ENCODE measurements around the gene BLOC1S5.

DNA sequence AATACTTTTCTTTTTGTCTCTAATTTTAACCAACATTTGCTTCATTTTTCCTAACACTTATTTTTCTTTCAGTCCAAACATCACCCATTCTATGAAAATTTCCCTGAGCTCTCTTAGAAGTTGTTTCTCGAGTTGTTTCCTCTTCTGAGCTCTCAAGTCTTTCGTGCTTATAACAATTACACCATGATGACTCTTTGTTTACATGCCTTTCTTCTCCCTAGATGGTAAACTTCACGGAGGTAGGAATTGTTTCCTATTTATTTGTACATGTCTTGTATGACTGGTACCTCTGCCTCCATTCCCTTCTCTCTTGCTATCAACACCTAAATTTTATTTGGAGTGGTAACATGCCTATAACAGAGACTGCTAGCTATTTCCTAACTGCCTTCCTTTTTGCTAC, 6.4 kb downstream of the BLOC1S5 start:
- TF ChIP-seq CTCF (IDR thresholded peaks at IDR 0.05) (no peak), FOXM1 (IDR thresholded peaks at IDR 0.05; ENCODE audit: low read depth) (no peak), POLR2AphosphoS5 (IDR thresholded peaks at IDR 0.05; ENCODE audit: low read depth, low read length) (no peak), RAD21 (IDR thresholded peaks at IDR 0.05; ENCODE audit: low read length) (no peak), JUND (IDR thresholded peaks at IDR 0.05) (no peak), ELF1 (IDR thresholded peaks at IDR 0.05) (no peak), TAF1 (IDR thresholded peaks at IDR 0.05; ENCODE audit: borderline replicate concordance, low read depth, low read length) (no peak), SIN3A (IDR thresholded peaks at IDR 0.05; ENCODE audit: borderline replicate concordance, low read depth, low read length) (no peak), RFX5 (IDR thresholded peaks at IDR 0.05; ENCODE audit: low read length) (no peak), RXRA (IDR thresholded peaks at IDR 0.05; ENCODE audit: borderline replicate concordance, low read depth) (no peak), CHD2 (IDR thresholded peaks at IDR 0.05; ENCODE audit: low read length, partially characterized antibody) (no peak), TCF12 (IDR thresholded peaks at IDR 0.05) (no peak)
- TF ChIP-seq, protein P1, sequence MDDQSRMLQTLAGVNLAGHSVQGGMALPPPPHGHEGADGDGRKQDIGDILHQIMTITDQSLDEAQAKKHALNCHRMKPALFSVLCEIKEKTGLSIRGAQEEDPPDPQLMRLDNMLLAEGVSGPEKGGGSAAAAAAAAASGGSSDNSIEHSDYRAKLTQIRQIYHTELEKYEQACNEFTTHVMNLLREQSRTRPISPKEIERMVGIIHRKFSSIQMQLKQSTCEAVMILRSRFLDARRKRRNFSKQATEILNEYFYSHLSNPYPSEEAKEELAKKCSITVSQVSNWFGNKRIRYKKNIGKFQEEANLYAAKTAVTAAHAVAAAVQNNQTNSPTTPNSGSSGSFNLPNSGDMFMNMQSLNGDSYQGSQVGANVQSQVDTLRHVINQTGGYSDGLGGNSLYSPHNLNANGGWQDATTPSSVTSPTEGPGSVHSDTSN (IDR thresholded peaks at IDR 0.05) = no peak
- TF ChIP-seq, protein P2, sequence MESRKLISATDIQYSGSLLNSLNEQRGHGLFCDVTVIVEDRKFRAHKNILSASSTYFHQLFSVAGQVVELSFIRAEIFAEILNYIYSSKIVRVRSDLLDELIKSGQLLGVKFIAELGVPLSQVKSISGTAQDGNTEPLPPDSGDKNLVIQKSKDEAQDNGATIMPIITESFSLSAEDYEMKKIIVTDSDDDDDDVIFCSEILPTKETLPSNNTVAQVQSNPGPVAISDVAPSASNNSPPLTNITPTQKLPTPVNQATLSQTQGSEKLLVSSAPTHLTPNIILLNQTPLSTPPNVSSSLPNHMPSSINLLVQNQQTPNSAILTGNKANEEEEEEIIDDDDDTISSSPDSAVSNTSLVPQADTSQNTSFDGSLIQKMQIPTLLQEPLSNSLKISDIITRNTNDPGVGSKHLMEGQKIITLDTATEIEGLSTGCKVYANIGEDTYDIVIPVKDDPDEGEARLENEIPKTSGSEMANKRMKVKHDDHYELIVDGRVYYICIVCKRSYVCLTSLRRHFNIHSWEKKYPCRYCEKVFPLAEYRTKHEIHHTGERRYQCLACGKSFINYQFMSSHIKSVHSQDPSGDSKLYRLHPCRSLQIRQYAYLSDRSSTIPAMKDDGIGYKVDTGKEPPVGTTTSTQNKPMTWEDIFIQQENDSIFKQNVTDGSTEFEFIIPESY (IDR thresholded peaks at IDR 0.05; ENCODE audit: borderline replicate concordance, low read depth) = no peak

All from SK-N-SH (cell line).